ENCODE measurements around the gene DNAJC3. TPM values are rescaled to one million over a fixed set of nuclear protein-coding genes. Genes with fewer than 3 reads are reported as not detected.

DNAJC3 gene
- total RNA-seq, 2 experiments from 2014 or later: 17.6 to 17.7 TPM

DNA sequence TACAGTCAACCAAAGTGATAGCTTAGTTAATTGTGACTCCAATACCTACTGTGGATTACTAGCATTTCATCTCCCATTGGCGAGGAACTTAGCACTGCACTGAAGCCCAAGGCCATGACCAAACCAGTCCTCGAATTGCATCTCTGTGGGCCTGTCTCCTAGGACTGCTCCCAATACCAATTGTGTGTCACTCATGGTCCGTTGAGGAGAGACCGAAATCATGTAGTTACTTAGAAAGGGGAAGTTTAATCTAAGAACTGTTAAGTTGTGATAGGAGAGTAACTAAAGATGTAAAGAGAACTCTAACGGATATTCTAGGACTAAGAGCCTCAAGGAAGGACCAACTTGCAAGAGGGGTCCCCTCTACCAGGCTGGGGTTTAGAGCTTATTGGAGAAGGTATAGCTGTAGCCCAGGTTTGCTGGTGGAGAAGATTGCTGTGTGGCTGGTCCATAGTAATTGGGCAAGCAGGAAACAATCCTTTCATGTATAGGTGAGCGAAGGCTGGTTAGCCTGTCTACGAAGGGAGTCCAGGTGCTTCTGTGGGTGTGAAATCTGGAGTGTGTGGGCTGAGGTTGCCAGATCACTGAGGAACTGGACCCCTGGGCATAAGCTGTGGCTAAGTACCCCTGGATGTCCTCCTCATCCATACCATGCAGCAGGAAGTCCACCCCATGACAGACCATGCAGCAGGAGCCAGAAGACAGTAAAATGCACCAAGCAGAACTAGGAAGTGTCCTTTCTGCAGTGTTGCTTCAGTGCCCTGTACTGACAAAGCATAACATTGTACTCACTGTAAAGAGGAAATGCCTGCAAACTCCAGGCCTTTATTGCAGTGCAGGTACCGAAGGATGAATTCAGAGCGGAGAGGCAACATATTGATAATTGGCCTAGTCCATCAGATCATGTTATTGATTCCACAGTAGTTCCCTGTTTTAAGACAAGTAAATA lies 30.8 kb downstream of the DNAJC3 start:
- TF ChIP-seq, protein P1, sequence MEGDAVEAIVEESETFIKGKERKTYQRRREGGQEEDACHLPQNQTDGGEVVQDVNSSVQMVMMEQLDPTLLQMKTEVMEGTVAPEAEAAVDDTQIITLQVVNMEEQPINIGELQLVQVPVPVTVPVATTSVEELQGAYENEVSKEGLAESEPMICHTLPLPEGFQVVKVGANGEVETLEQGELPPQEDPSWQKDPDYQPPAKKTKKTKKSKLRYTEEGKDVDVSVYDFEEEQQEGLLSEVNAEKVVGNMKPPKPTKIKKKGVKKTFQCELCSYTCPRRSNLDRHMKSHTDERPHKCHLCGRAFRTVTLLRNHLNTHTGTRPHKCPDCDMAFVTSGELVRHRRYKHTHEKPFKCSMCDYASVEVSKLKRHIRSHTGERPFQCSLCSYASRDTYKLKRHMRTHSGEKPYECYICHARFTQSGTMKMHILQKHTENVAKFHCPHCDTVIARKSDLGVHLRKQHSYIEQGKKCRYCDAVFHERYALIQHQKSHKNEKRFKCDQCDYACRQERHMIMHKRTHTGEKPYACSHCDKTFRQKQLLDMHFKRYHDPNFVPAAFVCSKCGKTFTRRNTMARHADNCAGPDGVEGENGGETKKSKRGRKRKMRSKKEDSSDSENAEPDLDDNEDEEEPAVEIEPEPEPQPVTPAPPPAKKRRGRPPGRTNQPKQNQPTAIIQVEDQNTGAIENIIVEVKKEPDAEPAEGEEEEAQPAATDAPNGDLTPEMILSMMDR (IDR thresholded peaks at IDR 0.05): no peak
- no peaks in the 10 kb centered on the region for H3K27me3 ChIP-seq (ENCODE audit: control insufficient read depth in 1 of 2, insufficient read depth in 2 of 2, low read length in 2 of 2)
- Mint-ChIP-seq H3K4me3 (no peak overlapping the region), H3K9me3 (no peaks in the 10 kb centered on the region), H3K27me3 (no peaks in the 10 kb centered on the region), H3K36me3 (ENCODE audit: low read depth) (peaks cover 61% of the 10 kb centered on the region), H3K4me1 (ENCODE audit: low read depth) (peaks cover 61% of the 10 kb centered on the region), H3K27ac (peak overlapping the region; percentile 63)
- CTCF ChIA-PET: no interaction called here
- peaks cover 17% of the 10 kb centered on the region for H3K36me3 ChIP-seq (ENCODE audit: insufficient read depth, low read length)
- ATAC-seq (ENCODE audit: poor library complexity) (no peak), DNase-seq (no peak)
- intact Hi-C loops (cut with DNase I, micrococcal nuclease): loop anchor here in 1 of 2 experiments (5.0 kb wide), 1 partner anchor 45 kb away; no protein-coding TSS in a partner anchor
- no peak overlapping the region for H3K27ac ChIP-seq (ENCODE audit: low read depth in 1 of 2, low read length in 2 of 2)
- H3K4me3 ChIP-seq (ENCODE audit: low read length): no peak overlapping the region
- peaks cover 26% of the 10 kb centered on the region for H3K4me1 ChIP-seq (ENCODE audit: insufficient read depth, low read length)
- POLR2A ChIA-PET: interaction anchor here (0.6 to 0.7 kb wide), 2 partner anchors 15 to 1015 kb away, joined by 3 read pairs; no protein-coding TSS in a partner anchor
- no peaks in the 10 kb centered on the region for H3K9me3 ChIP-seq (ENCODE audit: control insufficient read depth in 1 of 2, insufficient read depth in 1 of 2, low read length in 2 of 2)

DNA sequence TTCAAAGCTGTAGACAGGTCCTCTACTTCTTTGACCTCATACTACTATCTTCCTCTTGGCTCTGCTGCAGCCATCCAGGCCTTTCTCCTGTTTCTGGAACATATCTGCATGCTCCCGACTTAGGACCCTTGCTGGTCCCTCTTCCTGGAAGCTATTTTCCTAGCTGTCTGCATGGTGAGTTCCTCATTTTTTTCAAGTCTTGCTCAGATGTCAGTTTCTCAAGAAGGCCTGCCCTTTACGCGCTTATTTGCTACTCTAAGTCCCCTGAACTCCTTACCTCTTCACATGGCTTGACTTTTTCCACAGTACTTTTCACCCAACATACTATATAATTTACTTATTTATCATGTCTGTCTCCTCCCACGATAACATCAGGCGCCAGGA lies 31.4 kb downstream of the DNAJC3 start:
- peaks cover 26% of the 10 kb centered on the region for H3K4me1 ChIP-seq (ENCODE audit: insufficient read depth, low read length)
- ATAC-seq (ENCODE audit: poor library complexity) (no peak), DNase-seq (no peak)
- Mint-ChIP-seq H3K9me3 (no peaks in the 10 kb centered on the region), H3K27me3 (no peaks in the 10 kb centered on the region), H3K36me3 (ENCODE audit: low read depth) (peaks cover 67% of the 10 kb centered on the region), H3K27ac (peak overlapping the region; percentile 26), H3K4me3 (no peak overlapping the region), H3K4me1 (ENCODE audit: low read depth) (peaks cover 54% of the 10 kb centered on the region)
- no peaks in the 10 kb centered on the region for H3K27me3 ChIP-seq (ENCODE audit: control insufficient read depth in 1 of 2, insufficient read depth in 2 of 2, low read length in 2 of 2)
- no peaks in the 10 kb centered on the region for H3K9me3 ChIP-seq (ENCODE audit: control insufficient read depth in 1 of 2, insufficient read depth in 1 of 2, low read length in 2 of 2)
- no peak overlapping the region for H3K4me3 ChIP-seq (ENCODE audit: low read length)
- peaks cover 23% of the 10 kb centered on the region for H3K36me3 ChIP-seq (ENCODE audit: insufficient read depth, low read length)
- ChIA-PET CTCF (no interaction called here), POLR2A (interaction anchor here (0.7 kb wide), 1 partner anchor 1016 kb away, joined by 3 read pairs; no protein-coding TSS in a partner anchor)
- intact Hi-C loops (cut with DNase I, micrococcal nuclease): loop anchor here in 1 of 2 experiments (5.0 kb wide), 1 partner anchor 44 kb away; no protein-coding TSS in a partner anchor
- TF ChIP-seq, protein P1 (IDR thresholded peaks at IDR 0.05): no peak
- H3K27ac ChIP-seq (ENCODE audit: low read depth in 1 of 2, low read length in 2 of 2): no peak overlapping the region

DNA sequence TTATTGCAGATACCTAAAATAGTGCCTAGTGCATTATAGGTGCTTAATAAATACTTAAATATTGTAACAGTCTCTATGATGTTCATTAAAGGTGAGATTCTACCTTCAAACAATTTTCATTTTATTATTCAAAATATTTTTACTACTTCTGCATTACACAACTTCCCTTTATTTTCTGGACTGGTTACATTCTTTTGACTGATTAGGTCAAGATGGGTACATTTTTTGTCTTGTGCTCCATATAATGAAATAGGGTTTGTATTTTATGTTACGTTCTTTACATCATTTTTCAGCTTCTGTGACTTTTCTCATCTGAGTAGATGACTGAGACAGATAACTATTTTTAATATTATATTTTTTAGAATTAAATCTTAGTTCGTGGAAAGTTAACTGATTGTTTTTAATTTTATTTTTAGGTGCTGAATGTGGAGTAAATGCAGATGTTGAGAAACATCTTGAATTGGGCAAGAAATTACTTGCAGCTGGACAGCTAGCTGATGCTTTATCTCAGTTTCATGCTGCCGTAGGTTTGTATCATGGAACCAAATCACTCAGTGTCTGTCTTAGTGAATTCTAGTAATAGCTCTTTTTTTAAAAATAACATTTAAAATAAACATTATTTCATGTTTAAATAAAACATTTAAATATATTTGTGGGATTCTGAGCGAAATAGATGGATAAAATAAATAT lies 32.0 kb downstream of the DNAJC3 start:
- Mint-ChIP-seq H3K4me3 (no peak overlapping the region), H3K27ac (peak overlapping the region; percentile 26), H3K27me3 (no peaks in the 10 kb centered on the region), H3K36me3 (ENCODE audit: low read depth) (peaks cover 70% of the 10 kb centered on the region), H3K4me1 (ENCODE audit: low read depth) (peaks cover 49% of the 10 kb centered on the region), H3K9me3 (no peaks in the 10 kb centered on the region)
- no peak for DNase-seq
- no peak for ATAC-seq (ENCODE audit: poor library complexity)
- peaks cover 27% of the 10 kb centered on the region for H3K36me3 ChIP-seq (ENCODE audit: insufficient read depth, low read length)
- no peaks in the 10 kb centered on the region for H3K9me3 ChIP-seq (ENCODE audit: control insufficient read depth in 1 of 2, insufficient read depth in 1 of 2, low read length in 2 of 2)
- no peaks in the 10 kb centered on the region for H3K27me3 ChIP-seq (ENCODE audit: control insufficient read depth in 1 of 2, insufficient read depth in 2 of 2, low read length in 2 of 2)
- ChIA-PET POLR2A (no interaction called here), CTCF (no interaction called here)
- H3K27ac ChIP-seq (ENCODE audit: low read depth in 1 of 2, low read length in 2 of 2): no peak overlapping the region
- H3K4me1 ChIP-seq (ENCODE audit: insufficient read depth, low read length): peaks cover 26% of the 10 kb centered on the region
- TF ChIP-seq, protein P1 (IDR thresholded peaks at IDR 0.05): no peak
- H3K4me3 ChIP-seq (ENCODE audit: low read length): no peak overlapping the region
- intact Hi-C loops (cut with DNase I, micrococcal nuclease): loop anchor here in 1 of 2 experiments (5.0 kb wide), 1 partner anchor 43 kb away; no protein-coding TSS in a partner anchor

All from CD4-positive, alpha-beta T cell (primary cell).